Type B pancreatic cell (in vitro differentiated cells): ENCODE data around the gene JPH3. TPM values are rescaled to one million over a fixed set of nuclear protein-coding genes. Genes with fewer than 3 reads are reported as not detected.

Experiments
- DNase-seq: peaks from one replicate; pipeline ENCODE4 v3.0.0; 2021; ENCODE audit warnings: mixed read lengths; ENCODE audit not compliant: unreplicated experiment; ENCODE audit errors: extremely low spot score
- H3K27ac Mint-ChIP-seq: 2 replicates; pipeline ENCODE4 v1.8.0; 2021; ENCODE audit warnings: mild to moderate bottlenecking, mixed read lengths
- H3K27me3 Mint-ChIP-seq: 2 replicates; pipeline ENCODE4 v1.8.0; 2021; ENCODE audit warnings: mixed read lengths
- H3K36me3 Mint-ChIP-seq: 2 replicates; pipeline ENCODE4 v1.8.0; 2021; ENCODE audit warnings: mixed read lengths
- H3K4me1 Mint-ChIP-seq: one replicate; pipeline ENCODE4 v1.8.0; 2021; ENCODE audit warnings: mixed read lengths; ENCODE audit not compliant: unreplicated experiment
- H3K4me3 Mint-ChIP-seq: 2 replicates; pipeline ENCODE4 v1.8.0; 2021; ENCODE audit warnings: mild to moderate bottlenecking, mixed read lengths
- H3K9me3 Mint-ChIP-seq: 2 replicates; pipeline ENCODE4 v1.8.0; 2021; ENCODE audit warnings: mixed read lengths
- total RNA-seq: library from RNA; stranded (reverse); gene quantifications from 2 replicates; pipeline ENCODE4 v1.2.1, GENCODE V29; 2021; ENCODE audit warnings: low replicate concordance
- TF ChIP-seq, protein P1 (sequence below): fragments of 200-600 bp; sonication (generic); conservative IDR thresholded peaks from 2 replicates; pipeline ENCODE4 v1.5.0; 2021; ENCODE audit warnings: antibody characterized with exemption, mild to moderate bottlenecking

Gene JPH3
- total RNA-seq, 1 donor from 2014 or later, result 7.2 TPM

DNA sequence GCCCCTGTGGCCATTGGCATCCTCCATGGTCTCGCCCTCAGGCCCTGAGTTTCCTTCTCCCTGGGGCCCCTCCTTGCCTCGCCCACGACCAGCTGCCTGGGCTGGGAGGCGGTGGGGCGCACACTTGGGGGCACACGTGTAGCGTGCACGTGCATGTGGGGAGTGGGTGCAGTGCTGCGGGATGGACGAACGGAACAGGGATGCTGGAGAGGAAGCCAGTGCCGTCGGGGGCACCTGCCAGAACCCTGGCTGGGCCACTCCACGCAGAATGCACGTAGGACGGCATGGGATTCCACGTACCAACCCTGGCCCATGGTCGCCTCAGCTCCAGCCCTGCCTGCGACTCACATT, 83.1 kb downstream of the JPH3 start:
- Mint-ChIP-seq H3K9me3 (no peaks in the 10 kb centered on the region), H3K4me1 (no peaks in the 10 kb centered on the region), H3K36me3 (no peaks in the 10 kb centered on the region), H3K27ac (no peak overlapping the region), H3K27me3 (no peaks in the 10 kb centered on the region), H3K4me3 (no peak overlapping the region)
- DNase-seq, result no peak
- TF ChIP-seq, protein P1, sequence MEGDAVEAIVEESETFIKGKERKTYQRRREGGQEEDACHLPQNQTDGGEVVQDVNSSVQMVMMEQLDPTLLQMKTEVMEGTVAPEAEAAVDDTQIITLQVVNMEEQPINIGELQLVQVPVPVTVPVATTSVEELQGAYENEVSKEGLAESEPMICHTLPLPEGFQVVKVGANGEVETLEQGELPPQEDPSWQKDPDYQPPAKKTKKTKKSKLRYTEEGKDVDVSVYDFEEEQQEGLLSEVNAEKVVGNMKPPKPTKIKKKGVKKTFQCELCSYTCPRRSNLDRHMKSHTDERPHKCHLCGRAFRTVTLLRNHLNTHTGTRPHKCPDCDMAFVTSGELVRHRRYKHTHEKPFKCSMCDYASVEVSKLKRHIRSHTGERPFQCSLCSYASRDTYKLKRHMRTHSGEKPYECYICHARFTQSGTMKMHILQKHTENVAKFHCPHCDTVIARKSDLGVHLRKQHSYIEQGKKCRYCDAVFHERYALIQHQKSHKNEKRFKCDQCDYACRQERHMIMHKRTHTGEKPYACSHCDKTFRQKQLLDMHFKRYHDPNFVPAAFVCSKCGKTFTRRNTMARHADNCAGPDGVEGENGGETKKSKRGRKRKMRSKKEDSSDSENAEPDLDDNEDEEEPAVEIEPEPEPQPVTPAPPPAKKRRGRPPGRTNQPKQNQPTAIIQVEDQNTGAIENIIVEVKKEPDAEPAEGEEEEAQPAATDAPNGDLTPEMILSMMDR, result no peak

DNA sequence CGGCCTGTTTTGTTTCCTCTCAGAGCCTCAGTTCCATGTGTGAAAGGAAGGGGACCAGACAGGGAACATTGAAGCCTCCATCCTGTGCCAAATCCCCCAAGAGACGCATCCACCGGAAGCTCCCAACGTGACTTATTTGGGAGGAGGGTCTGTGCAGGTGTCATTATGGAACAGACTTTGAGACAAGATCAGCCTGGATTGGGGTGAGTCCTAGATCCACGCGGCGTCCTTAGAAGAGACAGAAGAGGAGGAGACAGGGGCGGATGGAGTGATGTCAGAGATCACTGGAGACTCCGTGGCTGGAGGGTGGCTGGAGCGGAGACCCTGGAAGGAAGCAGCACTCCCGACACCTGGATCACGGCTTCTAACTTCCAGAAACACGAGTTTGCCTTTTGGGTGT, 83.5 kb downstream of the JPH3 start:
- TF ChIP-seq, protein P1, result no peak
- Mint-ChIP-seq H3K36me3 (no peaks in the 10 kb centered on the region), H3K4me1 (no peaks in the 10 kb centered on the region), H3K27ac (no peak overlapping the region), H3K27me3 (no peaks in the 10 kb centered on the region), H3K4me3 (no peak overlapping the region), H3K9me3 (no peaks in the 10 kb centered on the region)
- no peak for DNase-seq

DNA sequence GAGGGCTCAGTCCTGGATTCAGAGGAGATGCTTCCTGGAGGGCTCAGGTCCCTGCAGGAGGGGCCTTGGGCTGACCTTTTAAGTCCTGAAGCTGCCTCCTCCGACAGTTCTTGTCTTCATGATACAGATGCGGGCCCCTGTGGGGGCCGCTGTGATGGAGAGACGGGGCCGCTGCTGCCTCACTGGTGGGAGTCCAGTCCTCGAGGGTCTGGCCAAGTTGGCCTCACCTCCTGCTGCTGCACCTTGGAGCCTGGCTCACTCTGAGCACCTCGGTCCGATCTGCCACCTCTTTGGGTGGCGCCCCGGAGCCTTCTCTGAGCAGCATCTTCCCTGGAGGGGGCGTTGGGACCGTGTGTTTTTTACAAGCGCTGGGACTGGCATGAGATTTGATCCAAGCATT, 84.4 kb downstream of the JPH3 start:
- TF ChIP-seq, protein P1, result no peak
- H3K9me3 Mint-ChIP-seq, result no peaks in the 10 kb centered on the region
- no peak overlapping the region for H3K27ac Mint-ChIP-seq
- no peaks in the 10 kb centered on the region for H3K27me3 Mint-ChIP-seq
- no peaks in the 10 kb centered on the region for H3K36me3 Mint-ChIP-seq
- no peak overlapping the region for H3K4me3 Mint-ChIP-seq
- no peak for DNase-seq
- no peaks in the 10 kb centered on the region for H3K4me1 Mint-ChIP-seq

DNA sequence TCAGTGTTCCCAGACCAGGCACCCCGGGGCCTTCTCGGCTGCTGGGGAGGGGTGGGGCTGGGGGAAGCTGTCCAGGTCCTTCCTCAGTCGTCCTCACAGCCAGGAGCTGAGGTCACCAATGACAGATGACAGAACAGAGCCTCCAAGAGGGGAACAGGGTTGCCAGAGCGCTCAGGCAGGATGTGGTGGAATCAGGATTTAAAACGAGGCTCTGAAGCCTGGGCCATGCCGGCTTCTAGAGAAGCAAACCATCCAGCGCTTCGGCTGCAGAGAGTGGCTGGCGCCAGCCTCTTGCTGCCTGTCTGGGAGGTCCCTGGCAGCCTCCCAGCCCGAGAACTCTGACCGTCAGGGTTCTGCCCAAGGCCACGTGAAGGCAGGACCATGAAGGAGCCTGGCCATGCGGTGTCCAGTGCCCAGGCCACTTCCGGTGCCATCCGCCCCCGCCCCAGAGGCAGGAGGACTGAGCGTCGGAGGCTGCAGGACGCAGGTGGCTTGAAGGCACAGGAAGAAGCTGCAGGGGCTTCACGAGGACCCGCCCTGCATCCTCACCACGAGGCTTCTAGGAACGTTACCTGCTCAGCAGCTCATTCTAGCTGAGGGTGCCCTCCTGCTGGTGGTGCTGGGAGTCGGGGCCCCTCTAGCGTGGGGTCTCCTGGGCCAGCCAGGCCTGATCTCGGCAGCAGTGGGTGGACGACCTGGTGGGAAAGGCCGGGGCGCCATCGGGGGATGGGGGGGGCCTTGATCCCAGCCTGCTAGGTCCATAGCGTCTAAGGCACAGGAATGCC, 85.0 kb downstream of the JPH3 start:
- no peaks in the 10 kb centered on the region for H3K27me3 Mint-ChIP-seq
- DNase-seq, result no peak
- TF ChIP-seq, protein P1, result no peak
- no peaks in the 10 kb centered on the region for H3K9me3 Mint-ChIP-seq
- H3K4me3 Mint-ChIP-seq, result no peak overlapping the region
- no peaks in the 10 kb centered on the region for H3K4me1 Mint-ChIP-seq
- H3K36me3 Mint-ChIP-seq, result no peaks in the 10 kb centered on the region
- H3K27ac Mint-ChIP-seq, result no peak overlapping the region

DNA sequence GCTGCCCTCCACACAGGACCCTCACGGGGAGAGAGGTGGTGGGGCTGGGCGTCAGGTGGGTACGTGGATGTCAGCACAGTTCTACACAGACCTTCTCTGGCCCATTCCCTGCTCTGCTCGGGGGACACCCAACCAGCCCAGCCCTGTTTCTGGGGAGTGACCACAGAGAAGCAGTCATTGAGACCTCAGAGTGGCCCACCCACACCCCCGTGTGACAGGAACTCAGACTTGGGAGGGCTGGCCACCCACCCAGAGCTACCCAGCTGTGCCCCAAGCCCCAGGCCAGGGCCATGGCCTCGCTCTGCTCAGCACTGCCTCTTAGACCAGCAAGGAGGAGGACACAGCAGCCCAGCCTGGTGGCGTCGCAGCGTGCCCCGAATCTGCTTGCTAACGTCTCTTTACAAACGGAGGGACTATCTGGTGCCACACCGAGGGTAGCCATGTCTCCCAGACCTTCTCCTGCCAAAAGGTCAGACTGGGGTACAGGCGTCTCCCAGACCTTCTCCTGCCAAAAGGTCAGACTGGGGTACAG, 85.8 kb downstream of the JPH3 start:
- Mint-ChIP-seq H3K9me3 (no peaks in the 10 kb centered on the region), H3K4me3 (no peak overlapping the region), H3K4me1 (no peaks in the 10 kb centered on the region), H3K36me3 (no peaks in the 10 kb centered on the region), H3K27me3 (no peaks in the 10 kb centered on the region), H3K27ac (no peak overlapping the region)
- DNase-seq, result no peak
- TF ChIP-seq, protein P1, result no peak
